Activated B cell treated with CpG ODN at 0.5 μM for 24 hours (primary cell): ENCODE data around the gene MTNR1B. TPM values are rescaled to one million over a fixed set of nuclear protein-coding genes. Genes with fewer than 3 reads are reported as not detected.

ENCODE experiments used
- ATAC-seq: fragments of 200-7000 bp; cut with Tn5 transposase; one replicate; pipeline ENCODE4 v1.10.0; 2021; ENCODE audit warnings: low read depth, mild to moderate bottlenecking, moderate library complexity
- CTCF ChIA-PET: fragments of 350-600 bp; sonication (Branson Sonifier 250); formaldehyde crosslinking; loops from one replicate; lab custom pipeline; 2021; ENCODE audit warnings: antibody characterized with exemption; lab: Charles Lee
- POLR2A ChIA-PET: fragments of 350-600 bp; sonication (Branson Sonifier 250); formaldehyde crosslinking; loops from one replicate; lab custom pipeline; 2021; ENCODE audit warnings: antibody characterized with exemption; lab: Charles Lee
- DNase-seq: peaks from one replicate; pipeline ENCODE4 v3.0.0; 2022
- H3K27ac Mint-ChIP-seq: one replicate; pipeline ENCODE4 v1.8.0; 2020; ENCODE audit warnings: mixed read lengths
- H3K27me3 Mint-ChIP-seq: one replicate; pipeline ENCODE4 v1.8.0; 2021; ENCODE audit warnings: mixed read lengths
- H3K36me3 Mint-ChIP-seq: one replicate; pipeline ENCODE4 v1.8.0; 2021; ENCODE audit warnings: low read depth, mixed read lengths
- H3K4me1 Mint-ChIP-seq: one replicate; pipeline ENCODE4 v1.8.0; 2021; ENCODE audit warnings: mixed read lengths
- H3K4me3 Mint-ChIP-seq: one replicate; pipeline ENCODE4 v1.8.0; 2020; ENCODE audit warnings: mild to moderate bottlenecking, mixed read lengths
- H3K9me3 Mint-ChIP-seq: one replicate; pipeline ENCODE4 v1.8.0; 2020; ENCODE audit warnings: mixed read lengths
- CTCF ChIP-seq: fragments of 200-600 bp; IDR thresholded peaks from one replicate; pipeline ENCODE4 v1.8.0; 2022; ENCODE audit warnings: antibody characterized with exemption, mild to moderate bottlenecking
- intact Hi-C: fragments of 100-400 bp; cut with micrococcal nuclease; formaldehyde crosslinking; loops from one replicate; pipeline ENCODE4 v1.15.1; 2024
- total RNA-seq: library from RNA; stranded (reverse); gene quantifications from 2 replicates; pipeline ENCODE4 v1.2.3, GENCODE V29; 2022

Gene MTNR1B
- total RNA-seq, 1 donor from 2014 or later, result not detected

- Mint-ChIP-seq H3K4me1 (no peaks in the 10 kb centered on the region), H3K9me3 (peaks cover 5% of the 10 kb centered on the region), H3K27ac (no peak overlapping the region), H3K27me3 (no peaks in the 10 kb centered on the region), H3K4me3 (no peak overlapping the region), H3K36me3 (no peaks in the 10 kb centered on the region)
- intact Hi-C loops, result no loop called here
- no peak for DNase-seq
- CTCF ChIA-PET, result no interaction called here
- POLR2A ChIA-PET, result no interaction called here
- ATAC-seq, result no peak
- TF ChIP-seq CTCF, result no peak
Measured at GRCh38 chr11:92954003-92954402, 15.4 kb upstream of the MTNR1B start.

DNA sequence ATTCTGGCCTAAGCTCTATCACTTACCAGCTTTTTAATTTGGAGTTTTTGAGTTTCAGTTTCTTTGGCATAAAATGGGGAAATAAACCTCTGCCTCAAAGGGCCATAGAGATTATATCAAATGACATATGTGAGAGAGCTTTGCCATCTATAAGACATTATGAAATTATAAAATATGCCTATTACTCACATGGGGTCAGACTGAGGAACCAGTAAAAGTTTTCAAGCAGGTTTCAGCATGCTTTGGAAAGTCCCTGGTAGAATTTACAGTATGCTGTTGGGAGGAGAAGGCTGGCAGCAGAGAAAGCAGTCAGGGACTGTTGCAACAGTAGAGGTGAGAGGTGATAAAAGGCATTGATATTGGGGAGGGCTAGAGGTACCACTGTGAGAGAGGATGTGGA is 13.6 kb upstream of the MTNR1B start:
- H3K9me3 Mint-ChIP-seq, result no peaks in the 10 kb centered on the region
- no peak for DNase-seq
- no peaks in the 10 kb centered on the region for H3K4me1 Mint-ChIP-seq
- ChIA-PET POLR2A (no interaction called here), CTCF (interaction anchor here (0.7 kb wide), 1 partner anchor 9 kb away, joined by 3 read pairs; no protein-coding TSS in a partner anchor)
- intact Hi-C loops, result no loop called here
- no peak overlapping the region for H3K27ac Mint-ChIP-seq
- H3K4me3 Mint-ChIP-seq, result no peak overlapping the region
- no peaks in the 10 kb centered on the region for H3K36me3 Mint-ChIP-seq
- ATAC-seq, result no peak
- no peaks in the 10 kb centered on the region for H3K27me3 Mint-ChIP-seq
- no peak for TF ChIP-seq CTCF

- ATAC-seq, result no peak
- no peak for DNase-seq
- POLR2A ChIA-PET, result no interaction called here
- CTCF ChIA-PET, result no interaction called here
- no peak for TF ChIP-seq CTCF
- intact Hi-C loops, result no loop called here
- Mint-ChIP-seq H3K4me3 (no peak overlapping the region), H3K4me1 (no peaks in the 10 kb centered on the region), H3K9me3 (no peaks in the 10 kb centered on the region), H3K36me3 (no peaks in the 10 kb centered on the region), H3K27me3 (no peaks in the 10 kb centered on the region), H3K27ac (no peak overlapping the region)
Measured at GRCh38 chr11:92960886-92961285, 8.6 kb upstream of the MTNR1B start.

- no peaks in the 10 kb centered on the region for H3K4me1 Mint-ChIP-seq
- H3K4me3 Mint-ChIP-seq, result no peak overlapping the region
- TF ChIP-seq CTCF, result no peak
- CTCF ChIA-PET, result no interaction called here
- intact Hi-C loops, result no loop called here
- DNase-seq, result no peak
- H3K27ac Mint-ChIP-seq, result no peak overlapping the region
- no peak for ATAC-seq
- no peaks in the 10 kb centered on the region for H3K27me3 Mint-ChIP-seq
- POLR2A ChIA-PET, result no interaction called here
- H3K9me3 Mint-ChIP-seq, result no peaks in the 10 kb centered on the region
- no peaks in the 10 kb centered on the region for H3K36me3 Mint-ChIP-seq
Measured at GRCh38 chr11:92962446-92962845, 7.0 kb upstream of the MTNR1B start.

- CTCF ChIA-PET, result no interaction called here
- no peak overlapping the region for H3K4me3 Mint-ChIP-seq
Measured at GRCh38 chr11:92964471-92964870, 5.0 kb upstream of the MTNR1B start.

More at GRCh38 chr11:92964471-92964870, 5.0 kb upstream of the MTNR1B start:
- no peaks in the 10 kb centered on the region for H3K36me3 Mint-ChIP-seq
- no peak for TF ChIP-seq CTCF
- no peak for DNase-seq
- H3K9me3 Mint-ChIP-seq, result no peaks in the 10 kb centered on the region
- intact Hi-C loops, result no loop called here
- no peaks in the 10 kb centered on the region for H3K27me3 Mint-ChIP-seq
- no peak for ATAC-seq
- no peaks in the 10 kb centered on the region for H3K4me1 Mint-ChIP-seq
- H3K27ac Mint-ChIP-seq, result no peak overlapping the region
- POLR2A ChIA-PET, result no interaction called here
